GM19468 (cell line): ENCODE data around the gene TMEM200A.

ENCODE experiments used
- ATAC-seq: cut with Tn5 transposase; IDR thresholded peaks from one replicate; pipeline ENCODE4 v1.9.1; 2021; ENCODE audit warnings: mild to moderate bottlenecking, moderate library complexity, moderate number of reproducible peaks; ENCODE audit not compliant: unreplicated experiment; ENCODE audit errors: extremely low read depth

TMEM200A gene

GRCh38 chr6:130376936-130377335 lies 11.1 kb downstream of the TMEM200A start:
- ATAC-seq = no peak

GRCh38 chr6:130377371-130377770 lies 11.6 kb downstream of the TMEM200A start:
- ATAC-seq = no peak

GRCh38 chr6:130377915-130378314 lies 12.1 kb downstream of the TMEM200A start:
- ATAC-seq = no peak

- no peak for ATAC-seq
Observed at GRCh38 chr6:130379223-130379622, 13.4 kb downstream of the TMEM200A start.

- no peak for ATAC-seq
Observed at GRCh38 chr6:130381012-130381411, 15.2 kb downstream of the TMEM200A start.

DNA sequence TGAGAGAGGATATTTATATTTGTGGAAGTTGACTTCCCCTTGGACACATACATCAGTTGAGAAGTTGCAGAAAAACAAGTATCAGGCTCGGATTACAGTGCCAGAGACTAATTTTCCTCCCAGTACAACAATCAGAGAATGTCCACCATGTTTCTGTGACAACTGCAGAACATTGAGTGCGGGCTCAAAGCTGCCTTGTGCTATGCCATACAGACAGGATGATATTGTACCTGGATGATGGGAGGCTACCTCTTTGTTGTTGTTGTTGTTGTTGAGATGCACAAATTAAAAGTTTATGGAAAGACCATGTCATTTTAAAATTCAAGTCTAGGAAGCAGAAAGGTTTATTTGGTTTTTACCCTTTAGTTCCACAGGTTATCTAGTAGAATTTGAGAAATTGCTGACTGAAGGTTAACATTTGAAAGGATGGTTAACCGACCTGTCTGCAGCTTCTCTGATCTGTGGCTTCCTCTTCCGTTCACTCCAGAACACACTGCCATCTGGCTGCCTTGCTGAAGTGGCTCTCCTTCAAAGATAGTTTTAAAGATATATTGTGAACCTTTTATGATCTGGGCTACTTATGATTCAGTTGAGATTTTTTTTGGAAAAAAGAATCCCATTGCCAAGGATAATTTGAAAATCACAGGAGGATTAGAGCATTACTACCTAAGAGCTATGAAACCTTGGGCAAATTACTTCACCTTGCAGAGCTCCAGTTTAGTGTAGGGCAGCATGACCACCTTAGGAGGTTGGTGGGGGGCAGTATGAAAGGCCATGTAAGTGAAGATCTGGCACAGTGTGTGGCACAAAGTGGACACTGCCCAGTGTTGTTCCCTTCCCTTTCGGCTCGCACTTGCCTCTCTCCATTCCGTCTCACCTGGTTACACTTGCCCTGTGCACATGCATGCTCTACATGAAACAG lies 15.9 kb downstream of the TMEM200A start:
- no peak for ATAC-seq

DNA sequence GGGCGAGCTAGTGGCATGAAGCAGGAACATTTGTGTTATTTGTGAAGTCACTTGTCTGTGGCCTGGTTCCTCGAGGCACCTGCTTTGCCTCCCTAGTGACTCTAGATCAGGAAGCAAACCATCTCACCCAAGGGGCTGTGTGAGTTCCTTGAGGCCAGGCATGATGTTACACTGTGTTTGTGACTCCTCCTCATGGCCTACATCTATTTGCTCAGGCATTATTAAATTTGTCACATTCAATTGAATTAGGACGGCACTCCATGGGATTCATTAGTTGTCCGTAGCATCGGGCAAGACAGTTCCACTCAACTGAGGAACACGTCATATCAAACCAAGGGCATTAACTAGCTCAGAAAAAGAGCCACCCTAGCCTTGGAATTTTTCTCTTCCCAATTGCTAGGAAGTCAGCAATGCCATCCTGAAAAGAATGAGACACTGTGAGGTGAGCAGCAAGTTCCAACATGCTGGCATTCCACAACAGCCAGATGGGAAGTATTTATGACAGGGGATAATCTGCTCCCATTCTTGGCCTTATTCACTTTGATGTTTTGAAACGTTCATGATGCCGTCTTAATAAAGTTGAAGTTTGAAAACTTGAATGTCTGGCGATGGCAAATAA lies 17.2 kb downstream of the TMEM200A start:
- ATAC-seq = no peak

- no peak for ATAC-seq
Observed at GRCh38 chr6:130385064-130385695, 19.4 kb downstream of the TMEM200A start.

- no peak for ATAC-seq
Observed at GRCh38 chr6:130389142-130389541, 23.3 kb downstream of the TMEM200A start.

DNA sequence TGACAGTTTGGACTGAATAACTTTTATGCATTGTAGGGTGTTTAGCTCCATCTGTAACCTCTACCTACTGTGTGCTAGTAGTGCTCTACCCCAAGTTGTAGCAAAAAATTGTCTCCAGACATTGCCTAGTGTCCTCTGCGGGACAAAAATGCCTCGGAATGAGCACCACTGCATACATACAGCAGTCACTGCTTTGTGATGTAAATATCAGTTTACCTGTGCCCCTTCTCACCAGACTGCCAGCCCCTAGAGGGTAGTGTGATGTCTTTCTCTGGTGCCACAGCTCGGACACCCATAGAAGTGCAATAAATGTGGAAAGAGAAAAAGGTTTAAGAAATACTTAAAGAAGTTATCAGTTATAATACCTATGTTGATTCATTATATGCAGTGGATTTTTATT lies 25.1 kb downstream of the TMEM200A start:
- no peak for ATAC-seq

DNA sequence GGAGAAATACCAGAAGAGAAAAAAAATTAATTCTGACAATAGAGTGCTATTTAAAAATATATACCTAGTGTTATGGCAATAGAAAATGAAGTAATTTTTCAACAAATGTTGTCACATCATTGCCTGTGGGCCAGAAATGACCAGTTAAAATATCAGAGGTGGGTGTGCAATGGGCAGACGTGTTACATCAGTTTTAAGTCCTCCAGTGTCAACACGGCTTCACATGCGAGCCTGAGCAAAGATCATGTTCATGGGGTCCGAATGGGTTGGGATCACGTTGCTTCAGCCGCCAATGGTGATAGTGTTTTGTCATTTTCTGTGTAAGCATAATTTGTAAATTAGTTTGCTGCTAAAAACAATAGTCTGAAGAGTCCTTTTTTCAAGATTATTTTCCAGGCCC lies 27.5 kb downstream of the TMEM200A start:
- ATAC-seq = no peak

DNA sequence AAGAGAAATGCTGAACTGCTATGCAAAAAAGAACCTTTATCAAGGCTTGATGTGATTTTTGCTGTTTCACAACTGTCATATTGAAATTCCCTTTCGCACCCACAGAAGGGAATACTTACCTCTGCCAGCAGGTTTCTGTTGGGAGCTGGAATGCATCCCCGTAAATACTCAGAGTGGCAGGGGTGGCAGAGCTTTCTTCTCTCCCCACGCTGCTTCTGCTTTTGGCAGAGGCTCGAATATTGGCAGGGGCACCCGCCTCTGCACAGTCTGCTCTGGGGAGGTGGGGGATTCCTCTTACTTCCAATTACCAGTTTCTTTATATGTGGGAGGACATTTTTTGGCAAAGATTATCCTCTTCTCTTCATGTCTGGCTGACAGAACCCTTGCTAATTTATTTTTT lies 28.4 kb downstream of the TMEM200A start:
- no peak for ATAC-seq

DNA sequence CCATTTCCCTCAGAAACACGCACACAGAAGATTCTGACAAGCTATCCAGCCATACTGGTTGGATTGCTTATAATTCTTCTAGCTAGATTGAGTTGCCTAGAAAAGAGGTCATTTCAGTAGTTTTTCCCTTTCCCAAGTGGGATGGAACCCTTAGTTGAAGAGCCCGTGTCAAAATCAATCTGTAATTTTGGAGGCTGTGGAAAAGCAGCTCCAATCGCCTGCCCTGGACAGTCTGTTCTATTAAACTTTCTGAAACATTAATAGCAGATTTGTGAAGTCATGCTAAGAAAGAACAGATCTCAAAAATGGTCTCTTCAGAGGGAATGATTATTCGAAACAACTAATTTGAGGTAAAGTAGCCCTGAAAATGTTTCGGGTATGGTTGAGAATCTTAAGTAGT lies 29.3 kb downstream of the TMEM200A start:
- ATAC-seq = no peak

DNA sequence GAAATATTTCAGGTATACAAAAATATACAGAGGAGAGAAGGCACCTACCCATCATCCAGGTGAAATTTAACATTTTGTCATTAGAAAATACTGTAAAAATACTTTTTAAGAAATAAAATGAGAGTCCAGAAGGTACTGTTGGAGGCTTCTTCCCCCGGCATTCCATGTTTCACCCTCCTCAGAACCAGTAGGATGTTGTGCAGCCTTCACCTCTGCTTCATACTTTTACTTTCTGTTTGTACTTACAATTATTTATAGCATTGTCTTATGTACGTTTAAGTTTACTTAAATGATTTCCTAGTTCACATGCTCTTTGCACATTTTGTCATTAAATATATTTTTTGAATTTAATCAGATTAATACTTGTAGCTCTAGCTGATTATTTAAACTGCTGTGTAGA lies 30.9 kb downstream of the TMEM200A start:
- ATAC-seq = no peak

- no peak for ATAC-seq
Observed at GRCh38 chr6:130405549-130405948, 39.7 kb downstream of the TMEM200A start.

DNA sequence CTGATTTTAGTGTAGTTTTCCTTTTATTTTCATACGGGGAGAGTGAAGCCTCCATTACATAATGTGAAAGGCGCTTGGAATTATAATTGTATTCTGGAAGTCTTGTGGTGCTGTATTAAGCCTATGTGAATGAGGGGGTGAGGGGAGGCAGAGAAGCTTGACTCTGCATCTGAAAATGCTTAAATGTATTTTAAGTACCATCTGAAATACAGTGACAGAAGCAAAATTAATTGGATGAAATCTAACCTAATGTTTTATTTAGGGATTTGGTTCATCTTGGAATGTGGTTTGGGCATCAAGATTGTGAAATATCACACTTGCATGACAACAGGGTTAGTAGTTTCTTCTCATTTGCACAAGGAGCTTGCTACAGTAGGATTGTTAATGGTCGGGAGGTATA lies 41.2 kb downstream of the TMEM200A start:
- no peak for ATAC-seq

GRCh38 chr6:130409418-130410100 lies 43.7 kb downstream of the TMEM200A start:
- ATAC-seq = no peak

GRCh38 chr6:130411481-130411880 lies 45.7 kb downstream of the TMEM200A start:
- no peak for ATAC-seq

GRCh38 chr6:130412556-130413290 lies 46.9 kb downstream of the TMEM200A start:
- no peak for ATAC-seq

DNA sequence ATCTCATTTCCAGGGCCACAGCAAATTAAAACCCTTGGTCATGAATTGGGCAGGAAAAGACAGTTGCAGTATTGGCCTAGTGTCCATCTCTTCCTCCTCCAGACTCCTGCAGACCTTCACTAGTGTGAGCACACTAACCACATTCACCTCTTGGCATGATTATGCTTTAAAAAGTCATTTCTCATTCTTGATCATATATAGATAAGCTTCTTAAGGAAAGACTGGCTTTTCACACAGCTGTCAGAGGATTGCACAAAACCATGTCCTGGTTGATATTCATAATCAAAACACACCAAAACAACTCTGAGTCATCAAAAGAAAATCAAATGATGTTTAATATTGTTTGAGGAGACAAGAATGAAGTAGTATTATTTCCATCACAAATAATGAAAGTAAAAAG lies 52.1 kb downstream of the TMEM200A start:
- no peak for ATAC-seq
